ENCODE measurements around the gene NPY2R.

The NPY2R gene

DNA sequence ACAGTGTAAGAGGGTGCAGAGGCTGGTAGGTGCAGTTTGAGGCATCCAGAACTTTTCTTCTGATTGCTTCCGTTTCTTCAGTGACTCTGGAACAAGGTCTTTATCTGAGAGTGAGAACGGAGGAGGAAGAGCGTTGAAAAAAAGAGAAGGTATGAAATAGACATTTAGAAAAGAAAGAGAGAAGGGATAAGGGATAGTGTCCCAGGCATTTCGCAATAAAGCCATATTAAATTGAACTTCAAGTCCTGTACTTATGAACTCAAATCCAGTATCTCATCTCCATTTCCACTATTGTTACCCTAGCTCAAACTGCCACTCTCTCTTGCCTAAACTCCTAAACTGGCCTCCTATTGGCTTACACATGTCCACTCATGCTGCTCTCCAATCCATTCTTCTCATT, 36.7 kb downstream of the NPY2R start:
- no peak overlapping the region for H3K27ac ChIP-seq (ENCODE audit: low read depth, low read length)
- no peaks in the 10 kb centered on the region for H3K9me3 ChIP-seq (ENCODE audit: control insufficient read depth in 1 of 2, low read length in 2 of 2)

DNA sequence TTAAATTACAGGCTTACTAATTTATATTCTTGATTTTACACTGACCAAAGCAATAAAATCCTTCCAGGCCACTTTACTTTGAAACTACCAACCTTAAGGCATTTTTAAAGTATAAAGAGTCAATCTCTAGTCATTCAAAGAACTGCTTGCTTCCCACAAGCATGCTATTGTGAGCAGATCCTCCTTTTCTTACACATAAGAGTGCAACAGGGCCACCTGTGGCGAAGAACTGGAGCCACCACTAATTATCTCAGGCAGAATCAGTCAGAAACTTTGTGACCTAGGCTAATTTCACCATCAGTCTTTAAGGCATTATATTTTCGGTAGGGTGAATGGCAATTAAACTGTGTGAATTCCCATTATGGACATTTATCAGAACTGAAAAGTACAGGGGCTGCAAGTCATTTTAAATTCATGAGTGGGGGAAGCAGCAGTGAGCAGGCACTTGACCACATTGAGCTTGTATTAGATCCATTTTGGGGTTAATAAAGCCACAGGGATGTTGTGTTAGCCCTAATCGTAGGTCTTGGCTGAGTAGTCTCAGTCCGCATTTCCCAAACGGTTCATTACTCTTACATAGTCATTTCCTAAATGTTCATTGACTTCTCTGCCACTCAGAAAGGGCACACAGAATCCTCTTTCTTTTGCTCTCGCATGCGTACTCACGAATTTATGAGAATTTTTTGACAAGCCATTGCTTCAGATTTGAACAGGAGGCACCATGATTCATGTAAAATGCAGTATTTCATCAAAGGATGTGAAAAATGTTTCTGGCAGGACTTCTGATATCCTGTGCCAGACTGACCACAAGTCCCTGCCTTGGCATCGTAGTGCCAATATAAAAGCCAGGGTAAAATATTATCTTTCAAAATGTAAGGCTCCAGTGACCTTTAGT, 39.8 kb downstream of the NPY2R start:
- no peaks in the 10 kb centered on the region for H3K36me3 ChIP-seq (ENCODE audit: control insufficient read depth in 1 of 2, insufficient read depth in 2 of 2, low read length in 2 of 2)
- no peaks in the 10 kb centered on the region for H3K4me1 ChIP-seq (ENCODE audit: control insufficient read depth in 1 of 2, insufficient read depth in 2 of 2, low read length in 2 of 2)
- no peak overlapping the region for H3K9ac ChIP-seq (ENCODE audit: low read depth in 1 of 2, low read length in 2 of 2)
- H3K9me3 ChIP-seq (ENCODE audit: control insufficient read depth in 1 of 2, low read length in 2 of 2), result no peaks in the 10 kb centered on the region
- no peaks in the 10 kb centered on the region for H3K27me3 ChIP-seq (ENCODE audit: control insufficient read depth in 1 of 2, insufficient read depth in 2 of 2, low read length in 2 of 2)
- no peak overlapping the region for H3K4me3 ChIP-seq (ENCODE audit: low read depth in 1 of 2, low read length in 2 of 2)
- no peak overlapping the region for H3K27ac ChIP-seq (ENCODE audit: low read depth, low read length)

More for the DNA sequence above, 36.7 kb downstream of the NPY2R start:
- Histone ChIP-seq H3K36me3 (ENCODE audit: control insufficient read depth in 1 of 2, insufficient read depth in 2 of 2, low read length in 2 of 2) (no peaks in the 10 kb centered on the region), H3K27me3 (ENCODE audit: control insufficient read depth in 1 of 2, insufficient read depth in 2 of 2, low read length in 2 of 2) (no peaks in the 10 kb centered on the region), H3K4me1 (ENCODE audit: control insufficient read depth in 1 of 2, insufficient read depth in 2 of 2, low read length in 2 of 2) (no peaks in the 10 kb centered on the region), H3K9ac (ENCODE audit: low read depth in 1 of 2, low read length in 2 of 2) (no peak overlapping the region), H3K4me3 (ENCODE audit: low read depth in 1 of 2, low read length in 2 of 2) (no peak overlapping the region)

DNA sequence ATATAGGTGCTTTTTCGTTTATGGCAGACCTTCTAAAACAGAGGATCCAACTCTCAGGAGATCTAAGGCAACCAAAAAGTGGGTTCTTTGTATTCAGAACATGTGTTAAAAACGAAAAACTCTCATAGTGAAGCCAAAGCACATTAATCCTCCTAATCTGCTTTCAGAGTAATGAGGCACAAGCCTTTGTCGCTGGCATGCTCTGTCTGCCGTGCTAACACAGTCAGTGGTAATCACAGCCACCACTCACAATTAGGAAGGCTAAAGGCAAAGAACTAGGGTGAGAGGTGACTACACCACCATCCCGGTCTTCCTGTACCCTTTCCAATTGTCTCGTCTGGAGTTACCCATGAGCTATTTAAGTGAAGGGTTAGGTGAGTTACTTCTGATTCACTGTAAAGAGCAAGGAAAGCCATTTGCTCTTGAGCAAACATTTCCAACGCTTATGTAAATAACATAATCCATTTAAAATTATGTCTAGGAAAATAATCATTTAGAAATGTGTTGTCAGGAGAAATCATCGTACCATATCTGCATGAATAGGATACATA, 40.7 kb downstream of the NPY2R start:
- no peaks in the 10 kb centered on the region for H3K27me3 ChIP-seq (ENCODE audit: control insufficient read depth in 1 of 2, insufficient read depth in 2 of 2, low read length in 2 of 2)
- no peaks in the 10 kb centered on the region for H3K36me3 ChIP-seq (ENCODE audit: control insufficient read depth in 1 of 2, insufficient read depth in 2 of 2, low read length in 2 of 2)
- H3K9ac ChIP-seq (ENCODE audit: low read depth in 1 of 2, low read length in 2 of 2), result no peak overlapping the region
- no peaks in the 10 kb centered on the region for H3K9me3 ChIP-seq (ENCODE audit: control insufficient read depth in 1 of 2, low read length in 2 of 2)
- H3K4me1 ChIP-seq (ENCODE audit: control insufficient read depth in 1 of 2, insufficient read depth in 2 of 2, low read length in 2 of 2), result no peaks in the 10 kb centered on the region
- H3K4me3 ChIP-seq (ENCODE audit: low read depth in 1 of 2, low read length in 2 of 2), result no peak overlapping the region
- no peak overlapping the region for H3K27ac ChIP-seq (ENCODE audit: low read depth, low read length)

DNA sequence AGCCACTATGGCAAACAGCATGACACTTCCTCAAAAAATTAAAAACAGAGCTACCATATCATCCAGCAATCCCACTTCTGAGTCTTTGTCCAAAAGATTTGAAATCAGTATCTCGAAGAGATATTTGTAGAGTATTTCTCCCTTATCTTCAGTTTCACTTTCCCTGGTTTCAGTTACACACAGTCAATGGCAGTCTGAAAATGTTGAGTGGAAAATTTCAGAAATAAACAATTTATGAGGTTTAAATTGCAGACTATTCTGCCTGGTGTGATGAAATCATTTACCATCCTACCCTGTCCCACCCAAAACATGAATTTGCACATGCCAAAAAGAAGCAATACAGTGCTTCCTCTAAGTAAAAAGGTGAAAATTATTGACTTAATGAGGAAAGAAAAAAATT, 43.9 kb downstream of the NPY2R start:
- H3K4me3 ChIP-seq (ENCODE audit: low read depth in 1 of 2, low read length in 2 of 2), result no peak overlapping the region
- no peak overlapping the region for H3K9ac ChIP-seq (ENCODE audit: low read depth in 1 of 2, low read length in 2 of 2)
- no peaks in the 10 kb centered on the region for H3K36me3 ChIP-seq (ENCODE audit: control insufficient read depth in 1 of 2, insufficient read depth in 2 of 2, low read length in 2 of 2)
- no peak overlapping the region for H3K27ac ChIP-seq (ENCODE audit: low read depth, low read length)
- H3K9me3 ChIP-seq (ENCODE audit: control insufficient read depth in 1 of 2, low read length in 2 of 2), result no peaks in the 10 kb centered on the region
- H3K4me1 ChIP-seq (ENCODE audit: control insufficient read depth in 1 of 2, insufficient read depth in 2 of 2, low read length in 2 of 2), result no peaks in the 10 kb centered on the region
- no peaks in the 10 kb centered on the region for H3K27me3 ChIP-seq (ENCODE audit: control insufficient read depth in 1 of 2, insufficient read depth in 2 of 2, low read length in 2 of 2)

DNA sequence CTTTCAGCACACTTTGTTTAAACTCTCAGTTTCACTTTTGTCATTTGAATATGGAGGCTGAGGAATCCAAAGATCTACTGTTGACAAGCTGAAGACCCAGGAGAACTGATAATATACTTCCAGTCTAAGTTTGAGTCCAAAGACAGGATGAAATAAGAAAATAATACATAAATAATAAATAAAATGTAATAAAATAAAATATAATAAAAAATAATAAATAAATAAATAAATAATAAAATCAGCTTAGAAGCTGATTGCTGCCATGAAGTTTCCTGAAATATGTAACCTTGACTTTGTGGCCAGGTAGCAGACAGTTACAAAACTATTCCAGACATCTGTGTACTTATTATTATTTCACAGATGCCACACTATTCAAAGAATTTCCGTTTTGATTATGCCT, 55.0 kb downstream of the NPY2R start:
- Histone ChIP-seq H3K9me3 (ENCODE audit: control insufficient read depth in 1 of 2, low read length in 2 of 2) (no peaks in the 10 kb centered on the region), H3K4me1 (ENCODE audit: control insufficient read depth in 1 of 2, insufficient read depth in 2 of 2, low read length in 2 of 2) (no peaks in the 10 kb centered on the region), H3K4me3 (ENCODE audit: low read depth in 1 of 2, low read length in 2 of 2) (no peak overlapping the region), H3K36me3 (ENCODE audit: control insufficient read depth in 1 of 2, insufficient read depth in 2 of 2, low read length in 2 of 2) (no peaks in the 10 kb centered on the region), H3K27me3 (ENCODE audit: control insufficient read depth in 1 of 2, insufficient read depth in 2 of 2, low read length in 2 of 2) (no peaks in the 10 kb centered on the region), H3K27ac (ENCODE audit: low read depth, low read length) (no peak overlapping the region), H3K9ac (ENCODE audit: low read depth in 1 of 2, low read length in 2 of 2) (no peak overlapping the region)

DNA sequence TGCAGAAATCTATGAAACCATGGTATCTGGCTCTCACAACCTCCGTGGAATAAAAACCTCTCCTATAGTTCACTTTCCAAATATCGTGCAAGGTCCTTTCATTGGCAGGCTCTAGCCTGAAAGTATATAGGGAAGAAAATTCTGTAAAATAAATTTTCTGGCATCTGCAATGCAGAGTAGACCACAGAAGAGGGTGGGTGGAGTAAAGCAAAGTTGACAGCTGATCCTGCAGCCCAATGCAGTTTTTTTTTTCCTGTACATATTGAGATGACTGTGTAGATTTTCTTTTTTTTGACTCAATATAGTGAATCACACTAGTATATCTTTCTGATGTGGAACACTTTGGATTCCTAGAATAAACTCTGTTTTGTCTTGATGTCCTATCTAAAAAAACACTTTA, 56.7 kb downstream of the NPY2R start:
- Histone ChIP-seq H3K36me3 (ENCODE audit: control insufficient read depth in 1 of 2, insufficient read depth in 2 of 2, low read length in 2 of 2) (no peaks in the 10 kb centered on the region), H3K27ac (ENCODE audit: low read depth, low read length) (no peak overlapping the region), H3K4me1 (ENCODE audit: control insufficient read depth in 1 of 2, insufficient read depth in 2 of 2, low read length in 2 of 2) (no peaks in the 10 kb centered on the region), H3K9me3 (ENCODE audit: control insufficient read depth in 1 of 2, low read length in 2 of 2) (no peaks in the 10 kb centered on the region), H3K27me3 (ENCODE audit: control insufficient read depth in 1 of 2, insufficient read depth in 2 of 2, low read length in 2 of 2) (no peaks in the 10 kb centered on the region), H3K4me3 (ENCODE audit: low read depth in 1 of 2, low read length in 2 of 2) (no peak overlapping the region), H3K9ac (ENCODE audit: low read depth in 1 of 2, low read length in 2 of 2) (no peak overlapping the region)
